ENCODE data around the gene EAPP. TPM values are rescaled to one million over a fixed set of nuclear protein-coding genes. Genes with fewer than 3 reads are reported as not detected.

The EAPP gene
- total RNA-seq, 1 donor from 2014 or later: 27.0 TPM

DNA sequence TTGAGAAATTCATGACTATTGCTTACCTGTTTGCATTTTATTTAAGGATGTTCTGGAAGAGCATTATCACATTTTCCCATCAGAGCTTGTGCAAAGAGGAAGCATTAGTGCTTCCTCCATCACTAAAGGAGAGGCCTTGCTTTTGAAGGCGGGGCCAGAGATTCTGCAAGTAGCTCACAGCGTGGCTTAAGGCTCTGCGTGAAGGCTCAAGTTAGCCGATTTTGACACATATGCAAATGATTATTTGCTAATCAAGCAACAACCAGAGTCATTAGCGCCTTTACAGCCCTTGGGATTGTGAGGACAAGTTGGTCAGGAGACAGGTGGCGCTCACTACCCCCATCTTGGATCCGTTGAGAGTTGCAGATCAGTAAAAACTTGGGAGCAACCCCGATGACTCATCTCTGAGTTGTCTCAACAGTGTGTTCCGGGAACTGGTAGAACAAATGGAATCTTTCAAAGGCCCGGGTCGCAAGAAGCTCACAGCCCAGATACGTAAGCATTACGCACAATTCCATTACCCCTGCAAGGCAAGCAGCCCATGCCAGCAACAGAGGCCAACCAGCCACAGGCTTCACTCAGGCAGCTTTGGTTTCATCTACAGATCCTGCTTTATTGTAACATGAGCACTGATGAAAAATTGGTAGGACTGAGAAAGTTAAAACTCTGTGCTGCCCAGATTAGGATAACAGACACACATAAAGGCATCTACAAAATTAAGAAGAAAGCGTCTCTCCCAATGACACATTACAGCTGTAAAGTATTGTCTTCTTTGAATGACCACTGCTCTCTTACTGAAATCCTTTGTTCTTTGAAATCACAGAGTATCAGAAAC is 42.6 kb downstream of the EAPP start:
- Mint-ChIP-seq H3K27ac (ENCODE audit: unreplicated experiment) (peak overlapping the region; percentile 90), H3K4me3 (ENCODE audit: unreplicated experiment) (no peak overlapping the region), H3K4me1 (ENCODE audit: low read depth) (peaks cover 30% of the 10 kb centered on the region), H3K27me3 (ENCODE audit: low read depth) (no peaks in the 10 kb centered on the region), H3K9me3 (ENCODE audit: low read depth) (no peaks in the 10 kb centered on the region), H3K36me3 (ENCODE audit: low read depth) (no peaks in the 10 kb centered on the region)
- TF ChIP-seq, protein P1, sequence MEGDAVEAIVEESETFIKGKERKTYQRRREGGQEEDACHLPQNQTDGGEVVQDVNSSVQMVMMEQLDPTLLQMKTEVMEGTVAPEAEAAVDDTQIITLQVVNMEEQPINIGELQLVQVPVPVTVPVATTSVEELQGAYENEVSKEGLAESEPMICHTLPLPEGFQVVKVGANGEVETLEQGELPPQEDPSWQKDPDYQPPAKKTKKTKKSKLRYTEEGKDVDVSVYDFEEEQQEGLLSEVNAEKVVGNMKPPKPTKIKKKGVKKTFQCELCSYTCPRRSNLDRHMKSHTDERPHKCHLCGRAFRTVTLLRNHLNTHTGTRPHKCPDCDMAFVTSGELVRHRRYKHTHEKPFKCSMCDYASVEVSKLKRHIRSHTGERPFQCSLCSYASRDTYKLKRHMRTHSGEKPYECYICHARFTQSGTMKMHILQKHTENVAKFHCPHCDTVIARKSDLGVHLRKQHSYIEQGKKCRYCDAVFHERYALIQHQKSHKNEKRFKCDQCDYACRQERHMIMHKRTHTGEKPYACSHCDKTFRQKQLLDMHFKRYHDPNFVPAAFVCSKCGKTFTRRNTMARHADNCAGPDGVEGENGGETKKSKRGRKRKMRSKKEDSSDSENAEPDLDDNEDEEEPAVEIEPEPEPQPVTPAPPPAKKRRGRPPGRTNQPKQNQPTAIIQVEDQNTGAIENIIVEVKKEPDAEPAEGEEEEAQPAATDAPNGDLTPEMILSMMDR (IDR thresholded peaks at IDR 0.05): peak; percentile 55
- DNase-seq (ENCODE audit: low spot score): no peak

DNA sequence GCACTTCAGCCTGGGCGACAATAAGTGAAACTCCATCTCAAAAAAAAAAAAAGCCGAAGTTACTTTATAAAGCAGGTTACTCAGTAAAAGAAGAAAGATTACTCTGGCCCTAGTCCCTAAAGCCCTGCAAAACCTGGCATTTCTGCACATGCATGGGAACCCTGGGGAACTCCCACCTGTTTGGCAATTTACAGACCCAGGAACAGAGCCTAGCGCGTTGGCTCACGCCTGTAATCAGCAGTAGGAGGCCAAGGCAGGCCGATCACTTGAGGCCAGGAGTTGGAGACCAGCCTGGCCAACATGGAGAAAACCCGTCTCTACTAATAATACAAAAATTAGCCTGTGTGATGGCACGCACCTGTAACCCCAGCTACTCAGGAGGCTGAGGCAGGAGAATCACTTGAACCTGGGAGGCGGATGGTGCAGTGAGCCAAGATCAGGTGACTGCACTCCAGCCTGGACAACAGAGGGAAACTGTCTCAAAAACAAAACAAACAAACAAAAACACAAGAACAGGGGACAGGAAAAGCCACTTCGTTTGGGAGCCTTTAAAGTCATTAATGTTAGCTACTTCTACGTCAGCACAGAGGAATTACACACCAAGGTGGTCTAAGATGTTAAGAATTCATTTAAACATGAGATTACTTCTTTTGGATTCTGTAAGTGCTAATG is 43.4 kb downstream of the EAPP start:
- Mint-ChIP-seq H3K4me3 (ENCODE audit: unreplicated experiment) (no peak overlapping the region), H3K27me3 (ENCODE audit: low read depth) (no peaks in the 10 kb centered on the region), H3K4me1 (ENCODE audit: low read depth) (peaks cover 27% of the 10 kb centered on the region), H3K36me3 (ENCODE audit: low read depth) (no peaks in the 10 kb centered on the region), H3K9me3 (ENCODE audit: low read depth) (no peaks in the 10 kb centered on the region), H3K27ac (ENCODE audit: unreplicated experiment) (peak overlapping the region; percentile 90)
- no peak for DNase-seq (ENCODE audit: low spot score)
- TF ChIP-seq, protein P1 (IDR thresholded peaks at IDR 0.05): no peak

DNA sequence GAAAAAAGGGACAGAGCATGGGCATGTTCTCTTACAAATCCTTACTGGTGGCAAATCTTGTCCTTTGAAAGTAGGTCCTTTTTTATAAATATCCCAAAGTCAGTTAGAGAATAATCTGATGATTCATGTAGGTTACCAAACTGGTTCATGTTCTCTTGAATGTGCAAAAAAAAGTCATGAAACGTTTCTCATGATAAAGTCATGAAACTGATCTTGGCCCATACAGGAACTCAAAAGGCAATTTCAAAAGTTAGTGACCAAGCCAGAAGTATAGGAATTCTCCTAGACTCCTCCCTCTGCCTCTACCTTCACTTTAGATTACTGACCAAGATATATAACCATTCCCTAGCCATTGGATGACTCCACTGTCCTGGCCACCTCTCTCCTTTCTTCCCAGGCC is 50.2 kb downstream of the EAPP start:
- no peaks in the 10 kb centered on the region for H3K27me3 Mint-ChIP-seq (ENCODE audit: low read depth)
- TF ChIP-seq, protein P1 (IDR thresholded peaks at IDR 0.05): no peak
- H3K9me3 Mint-ChIP-seq (ENCODE audit: low read depth): no peaks in the 10 kb centered on the region
- no peak overlapping the region for H3K4me3 Mint-ChIP-seq (ENCODE audit: unreplicated experiment)
- H3K4me1 Mint-ChIP-seq (ENCODE audit: low read depth): peaks cover 4% of the 10 kb centered on the region
- no peaks in the 10 kb centered on the region for H3K36me3 Mint-ChIP-seq (ENCODE audit: low read depth)
- DNase-seq (ENCODE audit: low spot score): no peak
- no peak overlapping the region for H3K27ac Mint-ChIP-seq (ENCODE audit: unreplicated experiment)

DNA sequence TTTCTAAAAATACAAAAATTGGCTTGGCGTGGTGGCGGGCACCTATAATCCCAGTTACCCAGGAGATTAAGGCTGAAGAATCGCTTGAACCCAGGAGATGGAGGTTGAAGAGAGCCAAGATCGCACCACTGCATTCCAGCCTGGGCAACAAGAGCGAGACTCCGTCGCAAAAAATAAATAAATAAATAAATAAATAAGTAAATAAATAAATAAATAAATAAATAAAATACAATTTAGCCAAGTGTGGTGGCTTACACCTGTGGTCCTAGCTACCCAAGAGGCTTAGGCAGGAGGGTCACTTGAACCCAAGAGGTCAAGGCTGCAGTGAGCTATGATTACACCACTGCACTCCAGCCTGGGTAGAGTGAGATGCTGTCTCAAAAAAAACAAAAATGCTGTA is 51.0 kb downstream of the EAPP start:
- TF ChIP-seq, protein P1 (IDR thresholded peaks at IDR 0.05): no peak
- no peak for DNase-seq (ENCODE audit: low spot score)
- H3K4me3 Mint-ChIP-seq (ENCODE audit: unreplicated experiment): no peak overlapping the region
- no peaks in the 10 kb centered on the region for H3K9me3 Mint-ChIP-seq (ENCODE audit: low read depth)
- H3K36me3 Mint-ChIP-seq (ENCODE audit: low read depth): no peaks in the 10 kb centered on the region
- H3K27ac Mint-ChIP-seq (ENCODE audit: unreplicated experiment): no peak overlapping the region
- no peaks in the 10 kb centered on the region for H3K27me3 Mint-ChIP-seq (ENCODE audit: low read depth)
- peaks cover 4% of the 10 kb centered on the region for H3K4me1 Mint-ChIP-seq (ENCODE audit: low read depth)

DNA sequence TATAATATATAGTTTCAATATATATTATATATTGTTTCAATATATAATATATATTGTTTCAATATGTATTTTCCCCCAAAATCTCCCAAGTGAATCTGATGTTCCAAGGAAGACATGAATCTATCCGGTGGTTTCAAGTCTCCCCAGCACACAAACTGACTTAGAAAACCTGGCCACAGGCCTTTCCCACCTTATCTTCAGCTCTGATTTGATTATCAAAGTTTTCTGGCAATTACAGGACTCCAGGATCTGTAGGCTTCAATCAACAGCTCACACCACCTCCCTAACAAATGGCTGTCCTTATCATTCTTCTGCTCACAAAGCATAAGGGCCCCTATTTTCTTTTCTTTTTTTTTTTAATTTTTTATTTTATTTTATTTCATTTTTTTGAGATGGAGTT is 54.8 kb downstream of the EAPP start:
- TF ChIP-seq, protein P1 (IDR thresholded peaks at IDR 0.05): no peak
- no peak for DNase-seq (ENCODE audit: low spot score)
- Mint-ChIP-seq H3K36me3 (ENCODE audit: low read depth) (no peaks in the 10 kb centered on the region), H3K27ac (ENCODE audit: unreplicated experiment) (no peak overlapping the region), H3K4me1 (ENCODE audit: low read depth) (no peaks in the 10 kb centered on the region), H3K27me3 (ENCODE audit: low read depth) (no peaks in the 10 kb centered on the region), H3K9me3 (ENCODE audit: low read depth) (no peaks in the 10 kb centered on the region), H3K4me3 (ENCODE audit: unreplicated experiment) (no peak overlapping the region)

Measured in chondrocyte (in vitro differentiated cells).